ENCODE results near the gene MKNK2. TPM values are rescaled to one million over a fixed set of nuclear protein-coding genes. Genes with fewer than 3 reads are reported as not detected.

MKNK2 gene
- total RNA-seq, 1 experiment from 2014 or later = 240 TPM

- ATAC-seq = no peak
- CTCF ChIA-PET = interaction anchor here (0.5 kb wide), 1 partner anchor 265 kb away, joined by 3 read pairs; no protein-coding TSS in a partner anchor
- no peak for DNase-seq (ENCODE audit: low read depth, low spot score)
- no TSS peak for BruUV-seq (replicated peaks)
- no peaks in the 10 kb centered on the region; the same call in 1 of the 2 replicates for H3K36me3 ChIP-seq (ENCODE audit: control insufficient read depth, insufficient read depth, low read length)
- H3K27me3 ChIP-seq (ENCODE audit: control insufficient read depth, insufficient read depth, low read length) = no peaks in the 10 kb centered on the region
- in situ Hi-C loops (cut with HindIII; ENCODE audit: low pct_unique_long_range_greater_than_20kb, low sequenced_read_pairs) = no loop called here
- TF ChIP-seq POLR2AphosphoS5 (IDR thresholded peaks at IDR 0.05; ENCODE audit: low read depth, low read length) = no peak
- TF ChIP-seq TCF7L2 (IDR thresholded peaks at IDR 0.05; ENCODE audit: low read depth, low read length) = no peak
- no peak for TF ChIP-seq REST (IDR thresholded peaks at IDR 0.05; ENCODE audit: insufficient read depth in 1 of 2, low read depth in 2 of 2, low read length in 1 of 2)
- TF ChIP-seq SIN3A (IDR thresholded peaks at IDR 0.05; ENCODE audit: borderline replicate concordance, insufficient read depth, low read depth, low read length) = no peak
- TF ChIP-seq CTCF (IDR thresholded peaks at IDR 0.05) = peak; percentile 3; the same call in 1 of the 2 replicates
- peaks cover 58% of the 10 kb centered on the region for H3K4me1 ChIP-seq (ENCODE audit: control insufficient read depth, insufficient read depth, low read length)
- POLR2A ChIA-PET = no interaction called here
- no peaks in the 10 kb centered on the region for H3K9me3 ChIP-seq (ENCODE audit: control insufficient read depth, insufficient read depth, low read depth, low read length)
- H3K27ac ChIP-seq (ENCODE audit: low read length) = no peak overlapping the region
- intact Hi-C loops (cut with micrococcal nuclease; ENCODE audit: unreplicated experiment) = no loop called here
- H3K4me3 ChIP-seq (ENCODE audit: low read depth in 2 of 2, low read length in 2 of 2) = no peak overlapping the region
These were observed 6.9 kb downstream of the MKNK2 start for GRCh38 chr19:2043961-2044708.

- Histone ChIP-seq H3K4me1 (ENCODE audit: control insufficient read depth, insufficient read depth, low read length) (peaks cover 53% of the 10 kb centered on the region), H3K36me3 (ENCODE audit: control insufficient read depth, insufficient read depth, low read length) (no peaks in the 10 kb centered on the region; the same call in 1 of the 2 replicates), H3K27ac (ENCODE audit: low read length) (0 out of 2 replicates have a peak overlapping the region, but pooled peaks have one; percentile 77), H3K4me3 (ENCODE audit: low read depth in 2 of 2, low read length in 2 of 2) (no peak overlapping the region), H3K27me3 (ENCODE audit: control insufficient read depth, insufficient read depth, low read length) (no peaks in the 10 kb centered on the region), H3K9me3 (ENCODE audit: control insufficient read depth, insufficient read depth, low read depth, low read length) (no peaks in the 10 kb centered on the region)
- no TSS peak for BruUV-seq (replicated peaks)
- CTCF ChIA-PET = no interaction called here
- in situ Hi-C loops (cut with HindIII; ENCODE audit: low pct_unique_long_range_greater_than_20kb, low sequenced_read_pairs) (no loop called here), intact Hi-C loops (cut with micrococcal nuclease; ENCODE audit: unreplicated experiment) (no loop called here)
- DNase-seq (ENCODE audit: low read depth, low spot score) = no peak
- POLR2A ChIA-PET = interaction anchor here (0.7 kb wide), 1 partner anchor 19 kb away, joined by 7 read pairs; no protein-coding TSS in a partner anchor
- no peak for ATAC-seq
- no peak for TF ChIP-seq REST (IDR thresholded peaks at IDR 0.05; ENCODE audit: insufficient read depth in 1 of 2, low read depth in 2 of 2, low read length in 1 of 2)
- TF ChIP-seq POLR2AphosphoS5 (IDR thresholded peaks at IDR 0.05; ENCODE audit: low read depth, low read length) = no peak
- no peak for TF ChIP-seq CTCF (IDR thresholded peaks at IDR 0.05)
- no peak for TF ChIP-seq SIN3A (IDR thresholded peaks at IDR 0.05; ENCODE audit: borderline replicate concordance, insufficient read depth, low read depth, low read length)
- no peak for TF ChIP-seq TCF7L2 (IDR thresholded peaks at IDR 0.05; ENCODE audit: low read depth, low read length)
These were observed 7.8 kb downstream of the MKNK2 start for GRCh38 chr19:2043251-2043641.

Measured in Panc1 (cell line).